K562 (cell line): ENCODE measurements around the gene PRAMEF1. TPM values are rescaled to one million over a fixed set of nuclear protein-coding genes. Genes with fewer than 3 reads are reported as not detected.
"Not testable (repeated sequence)": the region's sequence is repeated elsewhere in the genome, so short reads cannot be mapped to it uniquely, and the experiment has no call there.

Experiments
- ATAC-seq: fragments of 200-7000 bp; cut with Tn5 transposase; 3 replicates; pipeline ENCODE4 v1.9.1; 2020; ENCODE audit warnings: moderate library complexity
- Bru-seq: library from RNA; stranded (reverse); fragments of 400-500 nt; gene quantifications from one replicate; lab custom pipeline; 2021; lab: Mats Ljungman, UMichigan
- BruChase-seq, 2 experiments: library from RNA; stranded (reverse); fragments of 400-500 nt; gene quantifications; one replicate each; lab custom pipeline; 2021; lab: Mats Ljungman, UMichigan
- BruUV-seq: library from RNA; stranded (reverse); fragments of 400-500 nt; replicated peaks from 2 replicates; lab custom pipeline; 2021; lab: Mats Ljungman, UMichigan
- CTCF ChIA-PET: fragments of 300-600 bp; formaldehyde crosslinking; extraction: SDS; loops from one replicate; lab custom pipeline; 2021; ENCODE audit warnings: low intra/inter-chr PET ratio; lab: Yijun Ruan, JAX
- POLR2A ChIA-PET: fragments of 300-600, 350-650 bp; sonication (Branson Sonifier 250); formaldehyde crosslinking; extraction: SDS; loops from one replicate; lab custom pipeline; 2021; ENCODE audit warnings: antibody characterized with exemption, inconsistent platforms; lab: Yijun Ruan, JAX
- DNase-seq, 4 experiments: peaks; one replicate each; pipeline versions ENCODE4 v3.0.0 to v3.0.0-alpha.2; 2011 to 2018; ENCODE audit warnings: low spot score in 3 of 4, mixed read lengths in 3 of 4; ENCODE audit errors: extremely low read depth in 1 of 4
- FAIRE-seq: peaks from 2 replicates; lab custom pipeline; 2011; peaks lifted over from hg19 to GRCh38; lab: Jason Lieb, UNC
- H2AFZ ChIP-seq: 2 replicates; pipeline ENCODE4 v1.6.0; 2011; ENCODE audit warnings: low read depth, low read length, control low read depth, inconsistent platforms
- H3K27ac ChIP-seq: fragments of 200-600 bp; 3 replicates; pipeline ENCODE4 v1.8.0; 2011; ENCODE audit warnings: low read depth, mild to moderate bottlenecking, control low read depth, inconsistent platforms, low read length, moderate library complexity, mixed read lengths; ENCODE audit errors: extremely low read depth
- H3K27me3 ChIP-seq, 2 experiments: fragments of 300-600 bp in 1 of 2; 2 replicates in 1 of 2; 3 replicates in 1 of 2; pipeline versions ENCODE4 v1.6.0 to v1.8.0; 2011; ENCODE audit warnings: inconsistent platforms in 2 of 2, low read length in 2 of 2, mild to moderate bottlenecking in 1 of 2, mixed read lengths in 1 of 2, moderate library complexity in 1 of 2; ENCODE audit not compliant: control insufficient read depth in 2 of 2, insufficient read depth in 2 of 2
- H3K36me3 ChIP-seq: fragments of 300-600 bp; 3 replicates; pipeline ENCODE4 v1.8.0; 2011; ENCODE audit warnings: mild to moderate bottlenecking, low read length, inconsistent platforms; ENCODE audit not compliant: control insufficient read depth, insufficient read depth
- H3K4me1 ChIP-seq, 2 experiments: fragments of 200-600 bp in 1 of 2; replicated peaks in 1 of 2; 2 replicates in 1 of 2; 3 replicates in 1 of 2; pipeline versions ENCODE4 v1.5.1 to v1.8.0; 2011; ENCODE audit warnings: inconsistent platforms in 2 of 2, low read length in 2 of 2, mild to moderate bottlenecking in 1 of 2, mixed read lengths in 1 of 2, moderate library complexity in 1 of 2; ENCODE audit not compliant: control insufficient read depth in 2 of 2, insufficient read depth in 2 of 2
- H3K4me2 ChIP-seq: 2 replicates; pipeline ENCODE4 v1.6.1; 2011; ENCODE audit warnings: low read length, control low read depth, inconsistent platforms, mixed read lengths; ENCODE audit not compliant: insufficient read depth
- H3K4me3 ChIP-seq: fragments of 200-600 bp; sonication (generic), shearing (Covaris generic); 2 replicates; pipeline ENCODE4 v1.5.1; 2016; ENCODE audit warnings: control low read depth, inconsistent platforms
- H3K79me2 ChIP-seq: fragments of 200-600 bp; 3 replicates; pipeline ENCODE4 v1.8.0; 2011; ENCODE audit warnings: low read length, inconsistent platforms; ENCODE audit not compliant: control insufficient read depth, insufficient read depth
- H3K9ac ChIP-seq, 2 experiments: 2 replicates each; pipeline versions ENCODE4 v1.6.0 to v1.6.1; 2011; ENCODE audit warnings: low read depth in 2 of 2, low read length in 2 of 2, control low read depth in 1 of 2, inconsistent platforms in 1 of 2, mild to moderate bottlenecking in 1 of 2, mixed read lengths in 1 of 2; ENCODE audit not compliant: insufficient read depth in 1 of 2
- H3K9me1 ChIP-seq: one replicate; pipeline ENCODE4 v1.6.0; 2011; ENCODE audit warnings: inconsistent platforms, mild to moderate bottlenecking, low read length, moderate library complexity; ENCODE audit not compliant: control insufficient read depth, insufficient read depth
- H3K9me3 ChIP-seq: replicated peaks from 2 replicates; pipeline ENCODE4 v1.5.1; 2011; ENCODE audit warnings: low read depth, low read length, inconsistent platforms; ENCODE audit not compliant: control insufficient read depth, insufficient read depth
- H4K20me1 ChIP-seq: replicated peaks from 2 replicates; pipeline ENCODE4 v1.6.1; 2011; ENCODE audit warnings: low read length, inconsistent platforms, mixed read lengths; ENCODE audit not compliant: control insufficient read depth, insufficient read depth
- EHMT2 ChIP-seq: fragments of 450-650 bp; IDR thresholded peaks from 2 replicates; pipeline ENCODE4 v1.6.1; 2018; ENCODE audit warnings: antibody characterized with exemption
- ELK1 ChIP-seq: sonication (generic); formaldehyde crosslinking; IDR thresholded peaks from 2 replicates; pipeline ENCODE4 v1.8.1; 2022; ENCODE audit warnings: missing genetic modification reagents
- FOXM1 ChIP-seq, 2 experiments: fragments of 450-650 bp in 1 of 2; sonication (generic) in 1 of 2; formaldehyde crosslinking in 1 of 2; IDR thresholded peaks; 2 replicates each; pipeline versions ENCODE4 v1.6.1 to v1.9.0; 2017 to 2022; ENCODE audit warnings: low read depth in 2 of 2, mild to moderate bottlenecking in 2 of 2, missing genetic modification reagents in 1 of 2, moderate library complexity in 1 of 2
- HOXB6 ChIP-seq: fragments of 250-450 bp; sonication (Bioruptor Pico); IDR thresholded peaks from 2 replicates; pipeline ENCODE4 v1.5.1; 2022; ENCODE audit warnings: mild to moderate bottlenecking, borderline replicate concordance
- KLF6 ChIP-seq: fragments of 250-450 bp; sonication (Bioruptor Pico); IDR thresholded peaks from 2 replicates; pipeline ENCODE4 v1.4.0; 2020; ENCODE audit warnings: mild to moderate bottlenecking, moderate library complexity, borderline replicate concordance
- LCOR ChIP-seq: sonication (generic); formaldehyde crosslinking; IDR thresholded peaks from 2 replicates; pipeline ENCODE4 v1.8.0; 2022; ENCODE audit warnings: mild to moderate bottlenecking, missing genetic modification reagents
- MCM5 ChIP-seq: fragments of 450-650 bp; IDR thresholded peaks from 2 replicates; pipeline ENCODE4 v1.6.1; 2016; ENCODE audit warnings: low read depth
- MIER1 ChIP-seq: fragments of 450-650 bp; IDR thresholded peaks from 2 replicates; pipeline ENCODE4 v1.6.1; 2016; ENCODE audit warnings: antibody characterized with exemption, mild to moderate bottlenecking, low read depth
- POLR2A ChIP-seq: fragments of 450-650 bp; conservative IDR thresholded peaks from 2 replicates; pipeline ENCODE4 v1.6.1; 2016
- POLR2H ChIP-seq: IDR thresholded peaks from 2 replicates; pipeline ENCODE4 v1.6.1; 2016; ENCODE audit warnings: missing genetic modification characterization, low read depth, mild to moderate bottlenecking, control low read depth, missing compliant biosample characterization, moderate library complexity
- SMARCA5 ChIP-seq: fragments of 450-650 bp; IDR thresholded peaks from 2 replicates; pipeline ENCODE4 v1.6.1; 2016
- THRAP3 ChIP-seq: fragments of 450-650 bp; IDR thresholded peaks from 2 replicates; pipeline ENCODE4 v1.6.1; 2016; ENCODE audit warnings: mild to moderate bottlenecking, inconsistent platforms, borderline replicate concordance
- ZNF263 ChIP-seq: sonication (generic); formaldehyde crosslinking; IDR thresholded peaks from 2 replicates; pipeline ENCODE4 v1.8.0; 2022; ENCODE audit warnings: mild to moderate bottlenecking, missing genetic modification reagents, borderline replicate concordance
- WGBS: fragments of 100-300 bp; shearing (Covaris generic); methylation state at CpG from one replicate; pipeline ENCODE4 v1.1.6; 2016; ENCODE audit warnings: low coverage, mixed read lengths; ENCODE audit not compliant: insufficient coverage; ENCODE audit errors: missing lambda C conversion rate; 5-methylcytosine and 5-hydroxymethylcytosine counted together
- in situ Hi-C: fragments of 300-500 bp; cut with MboI; formaldehyde crosslinking; loops from 4 replicates; pipeline ENCODE4 v1.15.0; 2018; ENCODE audit warnings: inconsistent platforms, mixed read lengths
- intact Hi-C: fragments of 100-400 bp; cut with micrococcal nuclease; formaldehyde crosslinking; loops from 2 replicates; pipeline ENCODE4 v1.14.2; 2022
- long read RNA-seq, 3 experiments: library from polyadenylated mRNA in 2 of 3; library from RNA in 1 of 3; unstranded in 2 of 3; stranded (forward) in 1 of 3; transcript quantifications; one replicate each; pipeline ENCODE4 v2.0.0, GENCODE V29; 2019 to 2022
- polyA minus RNA-seq, 3 experiments: library from RNA; depleted of rRNA, polyadenylated mRNA; stranded (reverse); fragments of >200 nt; gene quantifications; 2 replicates each; pipeline ENCODE4 v1.2.3, GENCODE V29; 2011
- polyA plus RNA-seq, 8 experiments: library from polyadenylated mRNA; depleted of rRNA in 4 of 8; stranded (reverse) in 5 of 8; unstranded in 3 of 8; fragments of >200 nt; fragmentation: Nextera tagmentation in 2 of 8; fragmentation: Illumina TruSeq in 1 of 8; extraction: Ambion mirVana in 2 of 8; extraction: Trizol in 1 of 8; gene quantifications; 2 replicates each; pipeline versions ENCODE4 v1.2.1 to v1.2.3, GENCODE V29; 2011 to 2014; ENCODE audit warnings: inconsistent platforms in 1 of 8, missing spikeins in 1 of 8
- total RNA-seq, 7 experiments: library from RNA; depleted of rRNA in 6 of 7; stranded (reverse); fragments of >200 nt in 6 of 7; fragmentation: Illumina TruSeq in 2 of 7; extraction: Trizol in 2 of 7; gene quantifications; 2 replicates each; pipeline versions ENCODE4 v1.2.1 to v1.2.3, GENCODE V29; 2011 to 2021; ENCODE audit warnings: low replicate concordance in 1 of 7

The PRAMEF1 gene
- total RNA-seq (2011; cell fraction: chromatin; rRNA removed; ENCODE audit: low replicate concordance): not detected in 2 replicates
- total RNA-seq (2011; cell fraction: nucleolus; rRNA removed): not detected in 2 replicates
- total RNA-seq (2011; cell fraction: nucleoplasm; rRNA removed): not detected in 2 replicates
- not detected in 2 replicates for total RNA-seq (2014; rRNA removed)
- total RNA-seq (2014; rRNA removed; fragmentation: Illumina TruSeq; extraction: Trizol): not detected in 2 replicates
- not detected in 2 replicates for total RNA-seq (2015; rRNA removed; fragmentation: Illumina TruSeq; extraction: Trizol)
- not detected in 2 replicates for total RNA-seq (2021)
- polyA plus RNA-seq (2011; rRNA removed): not detected in 2 replicates
- polyA plus RNA-seq (2011; cell fraction: cytosol; rRNA removed): not detected in 2 replicates
- polyA plus RNA-seq (2011; cell fraction: nucleus; rRNA removed): not detected in 2 replicates
- polyA plus RNA-seq (2012): not detected in 2 replicates
- not detected in 2 replicates for polyA plus RNA-seq (2014; fragmentation: Illumina TruSeq; extraction: Trizol)
- not detected for polyA plus RNA-seq (2014; fragmentation: Nextera tagmentation; extraction: Ambion mirVana)
- not detected in 2 replicates for polyA plus RNA-seq (2014; rRNA removed)
- polyA minus RNA-seq (2011; rRNA and poly(A)+ RNA removed): not detected in 2 replicates
- not detected in 2 replicates for polyA minus RNA-seq (2011; cell fraction: cytosol; rRNA and poly(A)+ RNA removed)
- polyA minus RNA-seq (2011; cell fraction: nucleus; rRNA and poly(A)+ RNA removed): not detected in 2 replicates
- not detected for Bru-seq, nascent RNA
- not detected for BruChase-seq, experiment 1, labeled RNA remaining after a 2-hour chase
- BruChase-seq, experiment 2, labeled RNA remaining after a 6-hour chase: not detected
- long read RNA-seq, experiment 1: 0 reads
- long read RNA-seq, experiment 2: 0 reads
- long read RNA-seq, experiment 3: 0 reads

DNA sequence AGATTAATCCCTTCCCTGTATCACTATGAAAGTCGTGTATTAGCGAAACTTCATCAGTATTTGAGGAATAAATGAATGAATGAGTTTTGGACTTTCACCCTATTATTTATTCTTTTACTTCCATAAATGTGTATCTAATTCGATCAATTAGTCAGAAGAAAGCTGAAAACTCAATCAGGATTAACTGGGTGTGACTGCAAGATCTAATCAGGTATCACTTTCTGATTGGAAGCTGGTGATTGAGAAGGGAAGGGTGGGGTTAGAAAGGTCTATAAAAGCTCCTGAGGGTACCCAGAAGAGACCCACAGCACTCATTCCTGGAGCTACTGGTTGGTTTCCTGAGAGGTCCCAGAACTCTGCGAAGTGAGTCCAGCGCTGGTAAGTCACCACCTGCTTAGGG is at the start of gene PRAMEF1:
Gene PRAMEF1, plus strand, starts transcription at position 301 of the 400 bp plus-strand sequence. CDS start 1,831 bp downstream, outside the sequence.
- BruUV-seq, H3K4me3 ChIP-seq, intact Hi-C loops, H3K9me1 ChIP-seq, H2AFZ ChIP-seq, FAIRE-seq, H3K79me2 ChIP-seq, H3K9ac ChIP-seq, H3K9me3 ChIP-seq, H3K27ac ChIP-seq, POLR2A ChIA-PET, H3K4me1 ChIP-seq, H3K36me3 ChIP-seq, H3K4me2 ChIP-seq, ATAC-seq, H4K20me1 ChIP-seq, H3K27me3 ChIP-seq, DNase-seq: not testable (repeated sequence)
- 0% methylated on average over 4 of the region's 5 CpGs for WGBS
- CTCF ChIA-PET: interaction anchor here (0.6 kb wide), 1 partner anchor 35 kb away, joined by 3 read pairs; no protein-coding TSS in a partner anchor
- in situ Hi-C loops: loop anchor here (5.0 kb wide), 2 partner anchors 236 to 551 kb away; no protein-coding TSS in a partner anchor

DNA sequence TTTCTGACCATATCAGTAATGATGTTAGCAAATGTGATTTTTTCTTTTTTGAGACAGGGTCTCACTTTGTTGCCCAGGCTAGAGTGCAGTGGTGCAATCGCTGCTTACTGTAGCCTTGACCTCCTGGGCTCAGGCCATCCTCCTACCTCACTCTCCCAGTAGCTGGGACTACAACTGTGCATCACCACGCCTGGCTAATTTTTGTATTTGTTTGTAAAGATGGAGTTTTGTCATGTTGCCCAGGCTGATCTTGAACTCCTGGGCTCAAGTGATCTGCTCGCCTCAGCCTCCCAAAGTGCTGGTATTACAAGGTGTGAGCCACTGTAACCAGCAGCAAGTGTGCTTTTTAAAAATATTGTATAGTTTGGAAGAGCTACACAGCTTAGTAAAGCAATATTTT is 49.3 kb upstream of the PRAMEF1 start:
- intact Hi-C loops: no loop called here
- no peak for TF ChIP-seq EHMT2
- TF ChIP-seq MIER1: no peak
- no peak for TF ChIP-seq ELK1
- no peak for TF ChIP-seq MCM5
- no peak for TF ChIP-seq KLF6 (CRISPR knock-in tag)
- TF ChIP-seq THRAP3: no peak
- TF ChIP-seq FOXM1 (IDR thresholded peaks at IDR 0.05; ENCODE audit: low read depth): no peak
- no peak for TF ChIP-seq FOXM1 (CRISPR knock-in tag; IDR thresholded peaks at IDR 0.05; ENCODE audit: low read depth)
- TF ChIP-seq POLR2H (tag): no peak
- no peak for TF ChIP-seq ZNF263
- no peak for TF ChIP-seq HOXB6 (CRISPR knock-in tag)
- no peak for TF ChIP-seq POLR2A
- no peak for TF ChIP-seq SMARCA5
- TF ChIP-seq LCOR: no peak
- ATAC-seq (no peak), FAIRE-seq (no peak), DNase-seq (no peak)
- H2AFZ ChIP-seq: no peak overlapping the region
- ChIA-PET POLR2A (interaction anchor here (0.5 to 0.7 kb wide), 2 partner anchors 12 to 55 kb away, joined by 3 read pairs; no protein-coding TSS in a partner anchor), CTCF (no interaction called here)
- WGBS: 19% methylated on average over 3 of the region's 3 CpGs
- no peak overlapping the region for H3K4me2 ChIP-seq
- BruUV-seq: no TSS peak
- no peaks in the 10 kb centered on the region for H3K79me2 ChIP-seq
- in situ Hi-C loops: no loop called here
- H3K4me1 ChIP-seq: no peaks in the 10 kb centered on the region; a peak in 1 of 5 replicates
- H3K27ac ChIP-seq: no peak overlapping the region
- H4K20me1 ChIP-seq: no peaks in the 10 kb centered on the region
- H3K9ac ChIP-seq: no peak overlapping the region
- no peaks in the 10 kb centered on the region for H3K36me3 ChIP-seq
- H3K27me3 ChIP-seq: no peaks in the 10 kb centered on the region
- no peak overlapping the region for H3K4me3 ChIP-seq
- H3K9me1 ChIP-seq: no peaks in the 10 kb centered on the region
- no peaks in the 10 kb centered on the region for H3K9me3 ChIP-seq
